COLO829 (cell line): ENCODE data around the gene NT5C2.
"Not testable (repeated sequence)": the region's sequence is repeated elsewhere in the genome, so short reads cannot be mapped to it uniquely, and the experiment has no call there.

ENCODE experiments used
- DNase-seq: peaks from one replicate; pipeline ENCODE4 v3.0.0; 2012; ENCODE audit warnings: low spot score

Gene NT5C2

GRCh38 chr10:103157246-103157645 is 35.8 kb downstream of the NT5C2 start:
- no peak for DNase-seq

- DNase-seq = no peak
Measured at GRCh38 chr10:103155471-103156085, 37.5 kb downstream of the NT5C2 start.

GRCh38 chr10:103154521-103155299 is 38.4 kb downstream of the NT5C2 start:
- DNase-seq = no peak

GRCh38 chr10:103153302-103154197 is 39.5 kb downstream of the NT5C2 start:
- peak; percentile 34 for DNase-seq

GRCh38 chr10:103149991-103150622 is 43.0 kb downstream of the NT5C2 start:
- DNase-seq = no peak

- DNase-seq = no peak
Measured at GRCh38 chr10:103147645-103148044, 45.4 kb downstream of the NT5C2 start.

GRCh38 chr10:103145860-103146466 is 47.1 kb downstream of the NT5C2 start:
- no peak for DNase-seq

- DNase-seq = no peak
Measured at GRCh38 chr10:103145046-103145445, 48.0 kb downstream of the NT5C2 start.

- no peak for DNase-seq
Measured at GRCh38 chr10:103144041-103144440, 49.0 kb downstream of the NT5C2 start.

- DNase-seq = not testable (repeated sequence)
Measured at GRCh38 chr10:103143641-103144040, 49.4 kb downstream of the NT5C2 start.

- DNase-seq = no peak
Measured at GRCh38 chr10:103141950-103142349, 51.1 kb downstream of the NT5C2 start.

GRCh38 chr10:103140469-103140868 is 52.6 kb downstream of the NT5C2 start:
- no peak for DNase-seq

- DNase-seq = no peak
Measured at GRCh38 chr10:103139803-103140202, 53.3 kb downstream of the NT5C2 start.

- not testable (repeated sequence) for DNase-seq
Measured at GRCh38 chr10:103135168-103135567, 57.9 kb downstream of the NT5C2 start.

- no peak for DNase-seq
Measured at GRCh38 chr10:103130910-103131309, 62.2 kb downstream of the NT5C2 start.

GRCh38 chr10:103130180-103130579 is 62.9 kb downstream of the NT5C2 start:
- not testable (repeated sequence) for DNase-seq

- no peak for DNase-seq
Measured at GRCh38 chr10:103127241-103127640, 65.8 kb downstream of the NT5C2 start.

GRCh38 chr10:103125323-103126267 is 67.5 kb downstream of the NT5C2 start:
- DNase-seq = no peak

- no peak for DNase-seq
Measured at GRCh38 chr10:103124420-103125096, 68.5 kb downstream of the NT5C2 start.
